ENCODE results near the gene ADCY9. TPM values are rescaled to one million over a fixed set of nuclear protein-coding genes. Genes with fewer than 3 reads are reported as not detected.

Gene ADCY9
- 17.2 TPM for total RNA-seq

DNA sequence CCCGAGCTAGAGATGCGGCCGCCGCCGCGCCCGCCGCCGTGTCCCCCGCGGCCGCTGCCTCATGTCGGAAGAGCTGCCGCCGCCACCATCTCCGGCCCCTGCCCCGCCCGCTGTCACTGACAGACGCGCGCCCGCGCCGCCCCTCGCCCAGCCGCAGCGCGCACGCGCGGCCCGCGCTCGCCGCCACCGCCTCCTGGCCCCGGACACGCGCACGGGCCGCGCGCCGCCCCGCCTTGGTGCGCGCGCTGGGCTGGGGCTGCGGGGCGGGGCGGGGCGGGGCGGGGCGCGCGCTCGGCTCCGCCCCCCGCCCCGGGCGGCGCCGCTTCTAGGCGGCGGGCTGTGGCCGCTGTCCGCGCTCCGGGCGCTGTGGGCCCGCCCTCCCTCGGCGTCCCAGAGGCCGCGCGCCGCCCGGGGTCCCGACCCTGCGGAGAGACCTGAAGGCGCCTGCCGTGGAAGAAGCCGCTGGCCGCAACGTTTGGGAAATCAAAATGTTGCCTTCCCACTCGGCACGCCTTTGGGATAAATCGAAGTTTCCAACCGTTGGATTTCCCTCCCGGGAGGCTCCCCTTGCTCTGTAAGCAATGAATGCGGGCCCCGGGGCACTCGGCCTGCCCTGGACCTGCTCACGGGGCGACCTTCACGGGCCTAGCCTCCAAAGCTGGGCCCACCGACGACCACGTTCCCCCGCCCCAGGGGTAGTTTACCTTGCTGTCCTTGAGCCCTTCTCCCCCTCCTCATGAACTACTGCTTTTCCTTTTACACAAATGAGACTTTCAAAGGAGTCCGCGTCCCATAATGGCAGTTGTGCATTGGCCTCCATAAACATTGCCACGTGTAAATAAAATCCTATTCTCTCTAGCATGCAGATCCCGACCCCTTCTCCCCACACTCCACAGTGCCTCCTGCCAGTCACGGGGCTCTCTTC, at the start of gene ADCY9:
Gene ADCY9 (minus strand): TSS at position 118 of the 925 bp plus-strand sequence. CDS start 1,000 bp downstream, outside the sequence.

Small RNAs within 50 kb of the gene (small RNA-seq; reads per million reads assigned to genes)
- not detected for gene AC009171.1 (ENCODE audit: low replicate concordance)

Other genes with a start within 250 kb of the ADCY9 start
- 101 TPM for gene CREBBP, start 235.7 kb downstream of the ADCY9 start, total RNA-seq
- gene SRL, start 125.6 kb upstream of the ADCY9 start, total RNA-seq: 50.9 TPM
- gene TFAP4, start 156.6 kb upstream of the ADCY9 start, total RNA-seq: 14.3 TPM
- gene GLIS2, start 199.6 kb upstream of the ADCY9 start, total RNA-seq: 23.4 TPM
- gene PAM16, start 234.9 kb upstream of the ADCY9 start, total RNA-seq: 38.7 TPM